ENCODE data around the gene ASMTL. TPM values are rescaled to one million over a fixed set of nuclear protein-coding genes. Genes with fewer than 3 reads are reported as not detected.

The ASMTL gene
- total RNA-seq, 2 experiments from 2014 or later = 34.6 to 39.3 TPM

DNA sequence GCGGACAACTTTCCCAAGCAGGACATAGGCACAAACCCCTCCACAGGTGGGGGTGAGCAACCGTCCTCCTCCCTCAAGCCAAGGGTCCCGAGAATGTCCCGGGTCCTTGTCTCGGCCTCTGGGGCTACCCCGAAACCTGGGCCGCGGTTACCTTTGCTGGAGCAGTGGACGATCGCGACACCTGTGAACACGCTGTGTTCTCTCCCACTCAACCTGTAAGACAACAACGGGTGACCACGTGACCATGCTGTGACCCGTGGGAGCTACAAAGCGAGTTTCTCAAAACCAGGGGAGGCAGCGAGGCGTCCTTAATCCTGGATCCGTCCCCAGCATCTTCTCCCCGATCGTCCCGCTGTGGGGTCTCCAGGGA, 17.9 kb downstream of the ASMTL start:
- H3K36me3 ChIP-seq (ENCODE audit: insufficient read depth, low read length) = peaks cover 29% of the 10 kb centered on the region
- Mint-ChIP-seq H3K4me3 (no peak overlapping the region), H3K9me3 (no peaks in the 10 kb centered on the region), H3K4me1 (ENCODE audit: low read depth) (no peaks in the 10 kb centered on the region), H3K27ac (no peak overlapping the region), H3K27me3 (no peaks in the 10 kb centered on the region), H3K36me3 (ENCODE audit: low read depth) (peaks cover 67% of the 10 kb centered on the region)
- ChIA-PET POLR2A (no interaction called here), CTCF (no interaction called here)
- H3K27me3 ChIP-seq (ENCODE audit: control insufficient read depth in 1 of 2, insufficient read depth in 2 of 2, low read length in 2 of 2) = no peaks in the 10 kb centered on the region
- TF ChIP-seq, protein P1, sequence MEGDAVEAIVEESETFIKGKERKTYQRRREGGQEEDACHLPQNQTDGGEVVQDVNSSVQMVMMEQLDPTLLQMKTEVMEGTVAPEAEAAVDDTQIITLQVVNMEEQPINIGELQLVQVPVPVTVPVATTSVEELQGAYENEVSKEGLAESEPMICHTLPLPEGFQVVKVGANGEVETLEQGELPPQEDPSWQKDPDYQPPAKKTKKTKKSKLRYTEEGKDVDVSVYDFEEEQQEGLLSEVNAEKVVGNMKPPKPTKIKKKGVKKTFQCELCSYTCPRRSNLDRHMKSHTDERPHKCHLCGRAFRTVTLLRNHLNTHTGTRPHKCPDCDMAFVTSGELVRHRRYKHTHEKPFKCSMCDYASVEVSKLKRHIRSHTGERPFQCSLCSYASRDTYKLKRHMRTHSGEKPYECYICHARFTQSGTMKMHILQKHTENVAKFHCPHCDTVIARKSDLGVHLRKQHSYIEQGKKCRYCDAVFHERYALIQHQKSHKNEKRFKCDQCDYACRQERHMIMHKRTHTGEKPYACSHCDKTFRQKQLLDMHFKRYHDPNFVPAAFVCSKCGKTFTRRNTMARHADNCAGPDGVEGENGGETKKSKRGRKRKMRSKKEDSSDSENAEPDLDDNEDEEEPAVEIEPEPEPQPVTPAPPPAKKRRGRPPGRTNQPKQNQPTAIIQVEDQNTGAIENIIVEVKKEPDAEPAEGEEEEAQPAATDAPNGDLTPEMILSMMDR (IDR thresholded peaks at IDR 0.05) = no peak
- no peak for DNase-seq
- ATAC-seq (ENCODE audit: poor library complexity) = no peak
- H3K4me3 ChIP-seq (ENCODE audit: low read length) = no peak overlapping the region
- intact Hi-C loops (cut with DNase I, micrococcal nuclease) = no loop called here
- H3K9me3 ChIP-seq (ENCODE audit: control insufficient read depth in 1 of 2, insufficient read depth in 1 of 2, low read length in 2 of 2) = peaks cover 0 to 22% of the 10 kb centered on the region in 2 experiments
- no peak overlapping the region for H3K27ac ChIP-seq (ENCODE audit: low read depth in 1 of 2, low read length in 2 of 2)
- no peaks in the 10 kb centered on the region for H3K4me1 ChIP-seq (ENCODE audit: insufficient read depth, low read length)

GRCh38 chrX:1433646-1434357, 18.9 kb downstream of the ASMTL start:
- no peak overlapping the region for H3K4me3 ChIP-seq (ENCODE audit: low read length)
- Mint-ChIP-seq H3K4me1 (ENCODE audit: low read depth) (no peaks in the 10 kb centered on the region), H3K27me3 (no peaks in the 10 kb centered on the region), H3K9me3 (no peaks in the 10 kb centered on the region), H3K27ac (no peak overlapping the region), H3K4me3 (no peak overlapping the region), H3K36me3 (ENCODE audit: low read depth) (peaks cover 62% of the 10 kb centered on the region)
- peaks cover 24% of the 10 kb centered on the region for H3K36me3 ChIP-seq (ENCODE audit: insufficient read depth, low read length)
- DNase-seq = no peak
- TF ChIP-seq, protein P1 (IDR thresholded peaks at IDR 0.05) = no peak
- no peaks in the 10 kb centered on the region for H3K4me1 ChIP-seq (ENCODE audit: insufficient read depth, low read length)
- ChIA-PET POLR2A (no interaction called here), CTCF (no interaction called here)
- intact Hi-C loops (cut with DNase I, micrococcal nuclease) = no loop called here
- peaks cover 0 to 11% of the 10 kb centered on the region in 2 experiments for H3K9me3 ChIP-seq (ENCODE audit: control insufficient read depth in 1 of 2, insufficient read depth in 1 of 2, low read length in 2 of 2)
- no peaks in the 10 kb centered on the region for H3K27me3 ChIP-seq (ENCODE audit: control insufficient read depth in 1 of 2, insufficient read depth in 2 of 2, low read length in 2 of 2)
- H3K27ac ChIP-seq (ENCODE audit: low read depth in 1 of 2, low read length in 2 of 2) = no peak overlapping the region
- ATAC-seq (ENCODE audit: poor library complexity) = no peak

DNA sequence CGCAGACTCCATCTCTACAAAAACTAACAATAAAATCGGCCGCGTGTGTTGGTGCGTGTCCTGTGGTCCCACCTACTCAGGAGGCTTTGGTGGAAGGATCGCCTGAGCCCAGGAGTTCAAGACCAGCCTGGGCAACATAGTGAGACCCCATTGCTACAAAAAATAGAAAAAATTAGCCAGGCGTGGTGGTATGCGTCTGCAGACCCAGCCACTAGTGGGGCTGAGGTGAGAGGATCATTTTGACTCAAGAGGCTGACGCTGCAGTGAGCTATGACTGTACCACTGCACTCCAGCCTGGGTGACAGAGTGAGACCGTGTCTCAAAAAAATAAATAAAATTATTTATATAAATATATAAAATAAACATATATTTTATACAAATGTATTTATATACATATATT, 22.3 kb downstream of the ASMTL start:
- no peaks in the 10 kb centered on the region for H3K27me3 ChIP-seq (ENCODE audit: control insufficient read depth in 1 of 2, insufficient read depth in 2 of 2, low read length in 2 of 2)

More for the DNA sequence above, 22.3 kb downstream of the ASMTL start:
- TF ChIP-seq, protein P1 (IDR thresholded peaks at IDR 0.05) = no peak
- H3K4me3 Mint-ChIP-seq = no peak overlapping the region
- Histone ChIP-seq H3K27ac (ENCODE audit: low read depth in 1 of 2, low read length in 2 of 2) (no peak overlapping the region), H3K9me3 (ENCODE audit: control insufficient read depth in 1 of 2, insufficient read depth in 1 of 2, low read length in 2 of 2) (no peaks in the 10 kb centered on the region), H3K4me1 (ENCODE audit: insufficient read depth, low read length) (no peaks in the 10 kb centered on the region), H3K36me3 (ENCODE audit: insufficient read depth, low read length) (peaks cover 24% of the 10 kb centered on the region), H3K4me3 (ENCODE audit: low read length) (no peak overlapping the region)
- no peak for ATAC-seq (ENCODE audit: poor library complexity)
- no peaks in the 10 kb centered on the region for H3K4me1 Mint-ChIP-seq (ENCODE audit: low read depth)
- H3K9me3 Mint-ChIP-seq = no peaks in the 10 kb centered on the region
- ChIA-PET CTCF (no interaction called here), POLR2A (no interaction called here)
- no peaks in the 10 kb centered on the region for H3K27me3 Mint-ChIP-seq
- DNase-seq = no peak
- H3K36me3 Mint-ChIP-seq (ENCODE audit: low read depth) = peaks cover 49% of the 10 kb centered on the region
- intact Hi-C loops (cut with DNase I, micrococcal nuclease) = no loop called here
- H3K27ac Mint-ChIP-seq = no peak overlapping the region

Data from CD4-positive, alpha-beta T cell (primary cell).